GM23338 (cell line): ENCODE results near the gene NLE1. TPM values are rescaled to one million over a fixed set of nuclear protein-coding genes. Genes with fewer than 3 reads are reported as not detected.

Experiments
- ATAC-seq: fragments of 200-7000 bp; cut with Tn5 transposase; 3 replicates; pipeline ENCODE4 v1.9.1; 2020
- DNase-seq: peaks from one replicate; pipeline ENCODE4 v3.0.0-alpha.2; 2015; ENCODE audit warnings: low spot score
- H2AFZ ChIP-seq: fragments of 200-600 bp; sonication (generic); 2 replicates; pipeline ENCODE4 v1.8.0; 2016; ENCODE audit warnings: antibody characterized with exemption, mild to moderate bottlenecking, moderate library complexity
- H3F3A ChIP-seq: fragments of 200-600 bp; sonication (generic); replicated peaks from 2 replicates; pipeline ENCODE4 v1.8.0; 2017; ENCODE audit warnings: antibody characterized with exemption, mixed run types, low read depth
- H3K27ac ChIP-seq: fragments of 200-600 bp; sonication (generic); 2 replicates; pipeline ENCODE4 v1.6.1; 2016; ENCODE audit warnings: low read depth
- H3K27me3 ChIP-seq: fragments of 200-600 bp; sonication (generic); 2 replicates; pipeline ENCODE4 v1.8.0; 2016; ENCODE audit warnings: mild to moderate bottlenecking, mixed run types, moderate library complexity; ENCODE audit not compliant: insufficient read depth
- H3K36me3 ChIP-seq: fragments of 200-600 bp; sonication (generic); 2 replicates; pipeline ENCODE4 v1.8.0; 2016; ENCODE audit warnings: mild to moderate bottlenecking; ENCODE audit not compliant: insufficient read depth
- H3K4me1 ChIP-seq: fragments of 200-600 bp; sonication (generic); 2 replicates; pipeline ENCODE4 v1.8.0; 2016; ENCODE audit warnings: mild to moderate bottlenecking, moderate library complexity; ENCODE audit not compliant: insufficient read depth
- H3K4me2 ChIP-seq: fragments of 200-600 bp; sonication (generic); 2 replicates; pipeline ENCODE4 v1.7.1; 2017; ENCODE audit warnings: mixed run types
- H3K4me3 ChIP-seq: fragments of 200-600 bp; sonication (generic); 2 replicates; pipeline ENCODE4 v1.6.1; 2016; ENCODE audit warnings: mixed run types
- H3K79me2 ChIP-seq: fragments of 200-600 bp; sonication (generic); replicated peaks from 2 replicates; pipeline ENCODE4 v1.8.0; 2017; ENCODE audit warnings: mild to moderate bottlenecking; ENCODE audit not compliant: insufficient read depth
- H3K9me2 ChIP-seq: fragments of 200-600 bp; sonication (generic); 2 replicates; pipeline ENCODE4 v1.8.0; 2017; ENCODE audit not compliant: insufficient read depth
- H4K20me1 ChIP-seq: fragments of 200-600 bp; sonication (generic); replicated peaks from 2 replicates; pipeline ENCODE4 v1.8.0; 2017; ENCODE audit warnings: mild to moderate bottlenecking; ENCODE audit not compliant: insufficient read depth
- H3K27ac Mint-ChIP-seq: 2 replicates; pipeline ENCODE4 v1.8.0; 2020; ENCODE audit warnings: inconsistent platforms, mild to moderate bottlenecking, moderate library complexity, mixed read lengths
- H3K27me3 Mint-ChIP-seq: 3 replicates; pipeline ENCODE4 v1.8.0; 2022; ENCODE audit warnings: low read depth, mild to moderate bottlenecking, moderate library complexity, mixed read lengths, inconsistent platforms; ENCODE audit not compliant: insufficient read depth, poor library complexity
- H3K36me3 Mint-ChIP-seq: 3 replicates; pipeline ENCODE4 v1.8.0; 2021; ENCODE audit warnings: low read depth, mild to moderate bottlenecking, inconsistent platforms, moderate library complexity, mixed read lengths
- H3K4me1 Mint-ChIP-seq: 3 replicates; pipeline ENCODE4 v1.8.0; 2020; ENCODE audit warnings: mild to moderate bottlenecking, inconsistent platforms, mixed read lengths
- H3K4me3 Mint-ChIP-seq: 3 replicates; pipeline ENCODE4 v1.8.0; 2021; ENCODE audit warnings: moderate library complexity, mild to moderate bottlenecking, inconsistent platforms, mixed read lengths
- H3K9me3 Mint-ChIP-seq: 3 replicates; pipeline ENCODE4 v1.8.0; 2020; ENCODE audit warnings: moderate library complexity, mild to moderate bottlenecking, inconsistent platforms, mixed read lengths
- CTCF ChIP-seq, 2 experiments: fragments of 200-600 bp in 1 of 2; sonication (generic) in 1 of 2; conservative IDR thresholded peaks; 2 replicates each; pipeline versions ENCODE4 v1.5.1 to v1.6.1; 2016 to 2017; ENCODE audit warnings: antibody characterized with exemption in 2 of 2, low read depth in 2 of 2, mild to moderate bottlenecking in 2 of 2, moderate library complexity in 1 of 2
- EZH2 ChIP-seq: fragments of 200-600 bp; sonication (generic); IDR thresholded peaks from one replicate; pipeline ENCODE4 v1.8.0; 2017; ENCODE audit warnings: antibody characterized with exemption, mild to moderate bottlenecking, low read depth; ENCODE audit not compliant: unreplicated experiment
- JUNB ChIP-seq: IDR thresholded peaks from one replicate; pipeline ENCODE4 v1.6.1; 2016; ENCODE audit warnings: antibody characterized with exemption; ENCODE audit not compliant: unreplicated experiment
- NANOG ChIP-seq: IDR thresholded peaks from 2 replicates; pipeline ENCODE4 v1.6.1; 2016; ENCODE audit warnings: antibody characterized with exemption, borderline replicate concordance
- POLR2AphosphoS5 ChIP-seq: IDR thresholded peaks from 2 replicates; pipeline ENCODE4 v1.6.1; 2016; ENCODE audit warnings: antibody characterized with exemption, low read depth
- REST ChIP-seq: IDR thresholded peaks from one replicate; pipeline ENCODE4 v1.6.1; 2018; ENCODE audit warnings: antibody characterized with exemption; ENCODE audit not compliant: unreplicated experiment
- STAT1 ChIP-seq: IDR thresholded peaks from one replicate; pipeline ENCODE4 v1.6.1; 2016; ENCODE audit warnings: antibody characterized with exemption; ENCODE audit not compliant: unreplicated experiment
- ZNF331 ChIP-seq: fragments of 250-450 bp; sonication (Bioruptor Pico); IDR thresholded peaks from 2 replicates; pipeline ENCODE4 v1.5.0; 2020; ENCODE audit warnings: low read depth, mild to moderate bottlenecking, moderate library complexity
- ZNF462 ChIP-seq: fragments of 250-450 bp; sonication (Bioruptor Pico); IDR thresholded peaks from 2 replicates; pipeline ENCODE4 v1.5.0; 2020; ENCODE audit warnings: mild to moderate bottlenecking, moderate library complexity
- polyA plus RNA-seq: library from polyadenylated mRNA; unstranded; fragments of >200 nt; fragmentation: Nextera tagmentation; extraction: Ambion mirVana; gene quantifications from 2 replicates; pipeline ENCODE4 v1.2.1, GENCODE V29; 2016
- total RNA-seq: library from RNA; depleted of rRNA; stranded (reverse); fragments of >200 nt; shearing (Covaris generic); gene quantifications from 2 replicates; pipeline ENCODE4 v1.2.3, GENCODE V29; 2014

The NLE1 gene
- total and polyA plus RNA-seq, 2 experiments from 2014 or later = 16.6 to 66.4 TPM

- Mint-ChIP-seq H3K4me1 (peaks cover 7% of the 10 kb centered on the region), H3K36me3 (no peaks in the 10 kb centered on the region), H3K4me3 (no peak overlapping the region), H3K27ac (no peak overlapping the region), H3K9me3 (no peaks in the 10 kb centered on the region), H3K27me3 (peaks cover 1% of the 10 kb centered on the region)
- Histone ChIP-seq H3K27ac (no peak overlapping the region), H4K20me1 (no peaks in the 10 kb centered on the region), H3K9me2 (0 out of 2 replicates have a peak, but pooled peaks cover 3% of the 10 kb centered on the region), H3K36me3 (no peaks in the 10 kb centered on the region), H3K4me2 (no peak overlapping the region), H3F3A (no peaks in the 10 kb centered on the region), H3K79me2 (no peaks in the 10 kb centered on the region), H2AFZ (no peak overlapping the region), H3K27me3 (no peaks in the 10 kb centered on the region), H3K4me1 (peaks cover 3% of the 10 kb centered on the region; the same call in 1 of the 2 replicates), H3K4me3 (no peak overlapping the region)
- DNase-seq (no peak), ATAC-seq (no peak)
- no peak for TF ChIP-seq EZH2
- no peak for TF ChIP-seq CTCF (conservative IDR thresholded peaks at IDR 0.05; ENCODE audit: low read depth in 2 of 2)
- no peak for TF ChIP-seq STAT1
- TF ChIP-seq NANOG = no peak
- TF ChIP-seq ZNF331 = no peak
- TF ChIP-seq POLR2AphosphoS5 = no peak
- no peak for TF ChIP-seq ZNF462
- no peak for TF ChIP-seq REST
- TF ChIP-seq JUNB = no peak
Observed at GRCh38 chr17:35160354-35161201, 18.5 kb upstream of the NLE1 start.
